PFSK-1 (cell line): ENCODE data around the gene USP34.

Experiments used
- FOXP2 ChIP-seq: optimal IDR thresholded peaks from 2 replicates; pipeline ENCODE3; 2011; ENCODE audit warnings: borderline replicate concordance, control low read depth, inconsistent platforms; ENCODE audit not compliant: insufficient read depth; ENCODE audit errors: extremely low read length, extremely low read depth
- POLR2AphosphoS5 ChIP-seq: IDR thresholded peaks from 2 replicates; pipeline ENCODE4 v1.6.1; 2012; ENCODE audit warnings: low read depth, mild to moderate bottlenecking, control low read depth, low read length, moderate library complexity
- SIN3A ChIP-seq: IDR thresholded peaks from 2 replicates; pipeline ENCODE4 v1.6.1; 2012; ENCODE audit warnings: mild to moderate bottlenecking, low read length, moderate library complexity, borderline replicate concordance; ENCODE audit not compliant: insufficient read depth
- TAF1 ChIP-seq: IDR thresholded peaks from 2 replicates; pipeline ENCODE4 v1.6.1; 2012; ENCODE audit warnings: low read length, control low read depth, borderline replicate concordance; ENCODE audit not compliant: insufficient read depth
- TF ChIP-seq, protein P1 (sequence below), 2 experiments: IDR thresholded peaks; 2 replicates each; pipeline versions ENCODE4 v1.6.1 to v1.8.0; 2011 to 2012; ENCODE audit warnings: low read depth in 2 of 2, low read length in 2 of 2, control low read depth in 1 of 2, inconsistent platforms in 1 of 2, mild to moderate bottlenecking in 1 of 2, moderate library complexity in 1 of 2; ENCODE audit not compliant: insufficient read depth in 1 of 2

The USP34 gene

DNA sequence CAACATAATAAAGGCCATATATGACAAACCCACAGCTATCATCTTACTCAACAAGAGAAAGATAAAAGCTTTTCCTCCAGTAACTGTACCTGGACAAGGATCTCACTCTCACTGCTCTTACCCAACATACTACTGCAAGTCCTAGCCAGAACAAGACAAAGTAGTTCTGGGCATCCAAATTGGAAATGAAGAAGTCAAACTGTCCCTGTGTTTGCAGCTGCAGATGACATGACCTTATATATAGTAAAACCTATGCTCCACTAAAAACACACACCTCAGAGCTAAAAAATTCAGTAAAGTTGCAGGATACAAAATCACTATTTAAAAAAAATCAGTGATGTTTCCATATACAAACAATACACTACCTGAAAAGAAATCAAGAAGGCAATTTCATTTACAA lies 32.2 kb downstream of the USP34 start:
- TF ChIP-seq, protein P1, sequence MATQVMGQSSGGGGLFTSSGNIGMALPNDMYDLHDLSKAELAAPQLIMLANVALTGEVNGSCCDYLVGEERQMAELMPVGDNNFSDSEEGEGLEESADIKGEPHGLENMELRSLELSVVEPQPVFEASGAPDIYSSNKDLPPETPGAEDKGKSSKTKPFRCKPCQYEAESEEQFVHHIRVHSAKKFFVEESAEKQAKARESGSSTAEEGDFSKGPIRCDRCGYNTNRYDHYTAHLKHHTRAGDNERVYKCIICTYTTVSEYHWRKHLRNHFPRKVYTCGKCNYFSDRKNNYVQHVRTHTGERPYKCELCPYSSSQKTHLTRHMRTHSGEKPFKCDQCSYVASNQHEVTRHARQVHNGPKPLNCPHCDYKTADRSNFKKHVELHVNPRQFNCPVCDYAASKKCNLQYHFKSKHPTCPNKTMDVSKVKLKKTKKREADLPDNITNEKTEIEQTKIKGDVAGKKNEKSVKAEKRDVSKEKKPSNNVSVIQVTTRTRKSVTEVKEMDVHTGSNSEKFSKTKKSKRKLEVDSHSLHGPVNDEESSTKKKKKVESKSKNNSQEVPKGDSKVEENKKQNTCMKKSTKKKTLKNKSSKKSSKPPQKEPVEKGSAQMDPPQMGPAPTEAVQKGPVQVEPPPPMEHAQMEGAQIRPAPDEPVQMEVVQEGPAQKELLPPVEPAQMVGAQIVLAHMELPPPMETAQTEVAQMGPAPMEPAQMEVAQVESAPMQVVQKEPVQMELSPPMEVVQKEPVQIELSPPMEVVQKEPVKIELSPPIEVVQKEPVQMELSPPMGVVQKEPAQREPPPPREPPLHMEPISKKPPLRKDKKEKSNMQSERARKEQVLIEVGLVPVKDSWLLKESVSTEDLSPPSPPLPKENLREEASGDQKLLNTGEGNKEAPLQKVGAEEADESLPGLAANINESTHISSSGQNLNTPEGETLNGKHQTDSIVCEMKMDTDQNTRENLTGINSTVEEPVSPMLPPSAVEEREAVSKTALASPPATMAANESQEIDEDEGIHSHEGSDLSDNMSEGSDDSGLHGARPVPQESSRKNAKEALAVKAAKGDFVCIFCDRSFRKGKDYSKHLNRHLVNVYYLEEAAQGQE (IDR thresholded peaks at IDR 0.05; ENCODE audit: insufficient read depth in 1 of 2, low read depth in 2 of 2, low read length in 2 of 2), result no peak
- TF ChIP-seq TAF1, result no peak
- TF ChIP-seq SIN3A, result no peak
- no peak for TF ChIP-seq POLR2AphosphoS5
- no peak for TF ChIP-seq FOXP2

GRCh38 chr2:61437170-61437569 lies 33.7 kb downstream of the USP34 start:
- TF ChIP-seq SIN3A (no peak), FOXP2 (no peak)

GRCh38 chr2:61436092-61436491 lies 34.8 kb downstream of the USP34 start:
- TF ChIP-seq TAF1 (no peak), SIN3A (no peak), FOXP2 (no peak), POLR2AphosphoS5 (no peak)
- TF ChIP-seq, protein P1 (IDR thresholded peaks at IDR 0.05; ENCODE audit: insufficient read depth in 1 of 2, low read depth in 2 of 2, low read length in 2 of 2), result no peak

GRCh38 chr2:61435291-61435690 lies 35.6 kb downstream of the USP34 start:
- TF ChIP-seq SIN3A (no peak), POLR2AphosphoS5 (no peak), TAF1 (no peak), FOXP2 (no peak)
- TF ChIP-seq, protein P1 (IDR thresholded peaks at IDR 0.05; ENCODE audit: insufficient read depth in 1 of 2, low read depth in 2 of 2, low read length in 2 of 2), result no peak

DNA sequence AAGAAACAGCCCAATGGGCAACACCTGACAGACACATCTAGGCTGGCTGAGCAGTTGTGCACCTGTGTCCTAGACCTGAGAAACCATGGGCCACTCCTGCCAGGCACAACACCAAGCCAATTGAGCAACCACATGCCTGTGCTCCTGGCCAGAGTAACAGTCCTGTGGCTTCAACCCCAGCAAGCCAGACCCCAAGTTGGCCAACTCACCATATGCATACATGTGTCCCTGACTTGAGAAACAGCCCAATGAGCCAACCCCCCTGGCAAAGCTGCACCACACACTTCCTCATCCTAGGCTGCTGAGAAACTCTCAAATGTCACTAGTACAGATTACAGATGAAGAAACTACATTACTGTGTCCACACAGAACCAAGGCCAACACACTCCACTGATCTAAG lies 36.6 kb downstream of the USP34 start:
- TF ChIP-seq, protein P1 (IDR thresholded peaks at IDR 0.05; ENCODE audit: insufficient read depth in 1 of 2, low read depth in 2 of 2, low read length in 2 of 2), result no peak
- TF ChIP-seq SIN3A (no peak), FOXP2 (no peak), POLR2AphosphoS5 (no peak), TAF1 (no peak)
